Measurements from ENCODE around the gene CROCC2. TPM values are rescaled to one million over a fixed set of nuclear protein-coding genes. Genes with fewer than 3 reads are reported as not detected.

Gene CROCC2
- total RNA-seq, 2 experiments from 2014 or later = not detected

GRCh38 chr2:240891492-240892340, 14.4 kb upstream of the CROCC2 start:
- no peak overlapping the region for H3K27ac Mint-ChIP-seq
- H3K27me3 Mint-ChIP-seq = no peaks in the 10 kb centered on the region
- no peaks in the 10 kb centered on the region for H3K4me1 Mint-ChIP-seq
- no peak overlapping the region for H3K4me3 Mint-ChIP-seq
- CTCF ChIA-PET = no interaction called here
- H3K36me3 Mint-ChIP-seq (ENCODE audit: low read depth) = no peaks in the 10 kb centered on the region
- DNase-seq = no peak
- POLR2A ChIA-PET = no interaction called here
- H3K9me3 Mint-ChIP-seq = no peaks in the 10 kb centered on the region

- no peaks in the 10 kb centered on the region for H3K9me3 Mint-ChIP-seq
- H3K27me3 Mint-ChIP-seq = no peaks in the 10 kb centered on the region
- H3K4me1 Mint-ChIP-seq = no peaks in the 10 kb centered on the region
- H3K36me3 Mint-ChIP-seq (ENCODE audit: low read depth) = no peaks in the 10 kb centered on the region
- DNase-seq = no peak
- H3K4me3 Mint-ChIP-seq = no peak overlapping the region
- H3K27ac Mint-ChIP-seq = no peak overlapping the region
- ChIA-PET POLR2A (no interaction called here), CTCF (no interaction called here)
Measured at GRCh38 chr2:240892356-240892755, 13.8 kb upstream of the CROCC2 start.

GRCh38 chr2:240892925-240893324, 13.2 kb upstream of the CROCC2 start:
- CTCF ChIA-PET = no interaction called here
- no peaks in the 10 kb centered on the region for H3K9me3 Mint-ChIP-seq
- POLR2A ChIA-PET = no interaction called here
- H3K27ac Mint-ChIP-seq = no peak overlapping the region
- H3K27me3 Mint-ChIP-seq = no peaks in the 10 kb centered on the region
- H3K4me3 Mint-ChIP-seq = no peak overlapping the region
- no peaks in the 10 kb centered on the region for H3K4me1 Mint-ChIP-seq
- H3K36me3 Mint-ChIP-seq (ENCODE audit: low read depth) = no peaks in the 10 kb centered on the region
- DNase-seq = no peak

- no peak for DNase-seq
- Mint-ChIP-seq H3K27me3 (no peaks in the 10 kb centered on the region), H3K27ac (no peak overlapping the region), H3K9me3 (no peaks in the 10 kb centered on the region), H3K36me3 (ENCODE audit: low read depth) (no peaks in the 10 kb centered on the region), H3K4me1 (no peaks in the 10 kb centered on the region), H3K4me3 (no peak overlapping the region)
- ChIA-PET POLR2A (no interaction called here), CTCF (no interaction called here)
Measured at GRCh38 chr2:240893363-240893844, 12.7 kb upstream of the CROCC2 start.

- DNase-seq = no peak
- H3K27ac Mint-ChIP-seq = no peak overlapping the region
- no peaks in the 10 kb centered on the region for H3K36me3 Mint-ChIP-seq (ENCODE audit: low read depth)
- no peaks in the 10 kb centered on the region for H3K4me1 Mint-ChIP-seq
- POLR2A ChIA-PET = no interaction called here
- H3K27me3 Mint-ChIP-seq = no peaks in the 10 kb centered on the region
- CTCF ChIA-PET = no interaction called here
- no peaks in the 10 kb centered on the region for H3K9me3 Mint-ChIP-seq
- no peak overlapping the region for H3K4me3 Mint-ChIP-seq
Measured at GRCh38 chr2:240894006-240894405, 12.1 kb upstream of the CROCC2 start.

GRCh38 chr2:240894836-240895558, 11.1 kb upstream of the CROCC2 start:
- Mint-ChIP-seq H3K4me3 (no peak overlapping the region), H3K27ac (no peak overlapping the region), H3K9me3 (no peaks in the 10 kb centered on the region), H3K4me1 (no peaks in the 10 kb centered on the region), H3K27me3 (no peaks in the 10 kb centered on the region), H3K36me3 (ENCODE audit: low read depth) (no peaks in the 10 kb centered on the region)
- CTCF ChIA-PET = no interaction called here
- DNase-seq = no peak
- POLR2A ChIA-PET = no interaction called here

GRCh38 chr2:240895656-240896388, 10.3 kb upstream of the CROCC2 start, which contains the start of gene MAB21L4:
Gene MAB21L4 (minus strand): TSS chr2:240896156. CDS start chr2:240895997, 159 bp downstream.
- DNase-seq = no peak
- Mint-ChIP-seq H3K27me3 (no peaks in the 10 kb centered on the region), H3K36me3 (ENCODE audit: low read depth) (no peaks in the 10 kb centered on the region), H3K4me1 (no peaks in the 10 kb centered on the region), H3K4me3 (no peak within 1 kb of the TSS), H3K9me3 (no peaks in the 10 kb centered on the region), H3K27ac (no peak within 1 kb of the TSS)
- CTCF ChIA-PET = no interaction called here
- POLR2A ChIA-PET = no interaction called here

- no peak for DNase-seq
- no peaks in the 10 kb centered on the region for H3K9me3 Mint-ChIP-seq
- ChIA-PET CTCF (no interaction called here), POLR2A (no interaction called here)
- H3K4me3 Mint-ChIP-seq = no peak overlapping the region
- no peaks in the 10 kb centered on the region for H3K27me3 Mint-ChIP-seq
- no peak overlapping the region for H3K27ac Mint-ChIP-seq
- no peaks in the 10 kb centered on the region for H3K4me1 Mint-ChIP-seq
- H3K36me3 Mint-ChIP-seq (ENCODE audit: low read depth) = no peaks in the 10 kb centered on the region
Measured at GRCh38 chr2:240896394-240896793, 9.7 kb upstream of the CROCC2 start.

- POLR2A ChIA-PET = no interaction called here
- CTCF ChIA-PET = no interaction called here
- no peaks in the 10 kb centered on the region for H3K4me1 Mint-ChIP-seq
- no peaks in the 10 kb centered on the region for H3K9me3 Mint-ChIP-seq
- no peak overlapping the region for H3K4me3 Mint-ChIP-seq
- H3K36me3 Mint-ChIP-seq (ENCODE audit: low read depth) = no peaks in the 10 kb centered on the region
- no peak for DNase-seq
- no peaks in the 10 kb centered on the region for H3K27me3 Mint-ChIP-seq
- H3K27ac Mint-ChIP-seq = no peak overlapping the region
Measured at GRCh38 chr2:240896871-240897692, 9.1 kb upstream of the CROCC2 start.

- CTCF ChIA-PET = interaction anchor here (1.3 kb wide), 1 partner anchor 16 kb away, joined by 3 read pairs; no protein-coding TSS in a partner anchor
- Mint-ChIP-seq H3K27me3 (no peaks in the 10 kb centered on the region), H3K4me1 (no peaks in the 10 kb centered on the region), H3K9me3 (no peaks in the 10 kb centered on the region), H3K4me3 (no peak overlapping the region), H3K36me3 (ENCODE audit: low read depth) (no peaks in the 10 kb centered on the region), H3K27ac (no peak overlapping the region)
- no peak for DNase-seq
- POLR2A ChIA-PET = no interaction called here
Measured at GRCh38 chr2:240898108-240898730, 7.9 kb upstream of the CROCC2 start.

GRCh38 chr2:240898731-240899467, 7.2 kb upstream of the CROCC2 start:
- no peaks in the 10 kb centered on the region for H3K36me3 Mint-ChIP-seq (ENCODE audit: low read depth)
- H3K27ac Mint-ChIP-seq = no peak overlapping the region
- H3K27me3 Mint-ChIP-seq = no peaks in the 10 kb centered on the region
- CTCF ChIA-PET = interaction anchor here (0.8 to 1.3 kb wide), 2 partner anchors 9 to 15 kb away, joined by 3 read pairs; no protein-coding TSS in a partner anchor
- no peak overlapping the region for H3K4me3 Mint-ChIP-seq
- no peak for DNase-seq
- no peaks in the 10 kb centered on the region for H3K4me1 Mint-ChIP-seq
- POLR2A ChIA-PET = no interaction called here
- no peaks in the 10 kb centered on the region for H3K9me3 Mint-ChIP-seq

Measured in activated CD4-positive, alpha-beta T cell treated with anti-CD3 and anti-CD28 coated beads, Interleukin-2, amount 10 ng/mL, durations not matched to agents 7 days and 5 days (primary cell).